ENCODE data around the gene RIMBP2.

RIMBP2 gene

GRCh38 chr12:130485291-130486145 is 230.6 kb downstream of the RIMBP2 start:
- no peak for DNase-seq (ENCODE audit: low read depth, low spot score)

GRCh38 chr12:130484221-130484620 is 231.9 kb downstream of the RIMBP2 start:
- DNase-seq (ENCODE audit: low read depth, low spot score), result no peak

- no peak for DNase-seq (ENCODE audit: low read depth, low spot score)
Measured at GRCh38 chr12:130483616-130484180, 232.4 kb downstream of the RIMBP2 start.

DNA sequence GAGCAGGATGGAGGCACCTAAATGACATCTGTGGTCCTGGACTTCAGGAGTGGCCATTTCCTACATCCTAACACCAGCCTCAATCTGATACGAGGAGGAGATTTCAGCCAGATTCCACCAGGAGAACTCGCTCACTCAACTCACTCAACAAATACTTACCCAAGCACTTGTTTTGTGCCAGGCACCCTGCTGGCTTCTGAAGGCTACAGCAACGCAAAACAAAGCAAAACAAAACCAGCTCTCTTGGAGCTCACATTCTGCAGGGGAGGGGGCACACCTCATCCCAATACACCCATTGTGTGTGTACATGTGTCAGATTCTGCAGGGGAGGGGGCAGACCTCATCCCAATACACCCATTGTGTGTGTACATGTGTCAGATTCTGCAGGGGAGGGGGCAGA is 233.7 kb downstream of the RIMBP2 start:
- no peak for DNase-seq (ENCODE audit: low read depth, low spot score)

DNA sequence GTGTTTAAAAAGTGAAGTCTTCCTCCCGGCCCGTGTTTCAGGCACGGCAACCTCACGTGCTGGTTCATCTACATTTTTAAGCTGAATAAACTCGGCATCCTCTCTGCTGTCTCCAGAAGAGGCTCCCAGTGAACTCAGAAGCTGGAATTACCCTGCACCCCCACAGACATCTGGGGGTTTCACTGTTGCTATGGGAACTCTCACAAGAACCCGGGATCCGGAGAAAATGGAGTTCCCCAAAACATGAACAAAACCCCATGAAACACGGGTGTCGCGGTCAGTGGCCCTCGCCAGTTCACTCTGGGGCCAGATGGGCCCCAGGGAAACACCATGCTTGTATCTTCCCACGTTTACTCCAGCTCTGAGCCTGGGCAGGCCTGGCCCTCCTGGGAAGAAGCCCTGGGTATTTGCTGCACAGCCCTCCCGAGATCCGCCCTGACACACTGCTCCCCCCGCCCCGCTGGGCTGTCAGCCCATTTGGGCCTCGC is 234.7 kb downstream of the RIMBP2 start:
- DNase-seq (ENCODE audit: low read depth, low spot score), result no peak

DNA sequence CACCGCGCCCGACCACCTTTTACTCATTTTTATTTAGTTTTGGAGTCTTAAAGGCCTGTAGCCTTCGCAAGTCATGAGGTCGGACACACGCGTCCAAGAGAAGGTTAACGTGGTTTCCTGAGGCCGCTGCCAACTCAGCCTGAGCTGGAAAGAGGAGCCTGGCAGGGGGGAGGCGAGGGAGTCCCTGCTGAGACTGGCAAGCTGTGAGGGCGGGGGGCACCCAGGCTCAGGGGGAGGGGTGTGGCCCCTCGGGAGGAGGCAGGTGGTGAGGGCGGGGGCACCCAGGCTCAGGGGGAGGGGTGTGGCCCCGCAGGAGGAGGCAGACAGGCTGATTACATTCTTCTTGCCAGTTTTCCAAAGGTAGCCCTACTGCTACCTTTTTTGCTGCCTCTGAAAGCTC is 235.2 kb downstream of the RIMBP2 start:
- DNase-seq (ENCODE audit: low read depth, low spot score), result no peak

- DNase-seq (ENCODE audit: low read depth, low spot score), result no peak
Measured at GRCh38 chr12:130480231-130480630, 235.9 kb downstream of the RIMBP2 start.

DNA sequence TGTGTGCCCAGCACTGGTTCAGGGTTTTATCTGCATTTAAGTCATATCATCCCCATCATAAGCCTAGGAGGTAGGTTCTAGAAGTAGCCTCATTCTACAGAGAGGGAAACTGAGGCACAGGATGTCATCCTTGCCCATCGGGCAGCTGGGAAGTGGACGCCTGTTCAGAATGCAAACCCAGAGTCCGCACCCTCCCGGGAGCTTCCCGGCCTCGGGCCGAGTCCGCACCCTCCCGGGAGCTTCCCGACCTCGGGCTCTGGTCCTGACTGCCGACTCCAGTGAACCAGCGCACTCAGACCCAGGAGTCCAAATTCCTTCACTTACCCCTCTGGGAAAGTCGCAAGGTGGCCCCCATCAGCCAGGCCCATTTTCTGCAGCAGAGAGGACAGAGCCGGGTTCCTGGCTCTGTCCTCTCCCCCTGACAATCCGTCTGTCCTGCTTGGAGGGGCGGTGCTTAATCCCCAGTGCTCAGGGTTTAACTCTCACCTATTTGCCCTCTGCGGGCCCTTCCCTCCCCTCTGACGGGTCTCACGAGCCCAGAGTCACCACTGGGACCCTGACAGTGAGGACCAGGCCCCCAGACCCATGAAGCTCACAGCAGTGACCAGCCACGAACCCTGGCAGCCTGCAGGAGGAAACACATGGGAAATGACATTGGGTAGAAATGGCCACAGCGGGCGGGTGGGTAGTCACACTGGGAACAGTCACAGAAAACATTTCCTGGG is 236.5 kb downstream of the RIMBP2 start:
- DNase-seq (ENCODE audit: low read depth, low spot score), result no peak

- no peak for DNase-seq (ENCODE audit: low read depth, low spot score)
Measured at GRCh38 chr12:130478786-130479185, 237.3 kb downstream of the RIMBP2 start.

GRCh38 chr12:130477701-130478100 is 238.4 kb downstream of the RIMBP2 start:
- no peak for DNase-seq (ENCODE audit: low read depth, low spot score)

DNA sequence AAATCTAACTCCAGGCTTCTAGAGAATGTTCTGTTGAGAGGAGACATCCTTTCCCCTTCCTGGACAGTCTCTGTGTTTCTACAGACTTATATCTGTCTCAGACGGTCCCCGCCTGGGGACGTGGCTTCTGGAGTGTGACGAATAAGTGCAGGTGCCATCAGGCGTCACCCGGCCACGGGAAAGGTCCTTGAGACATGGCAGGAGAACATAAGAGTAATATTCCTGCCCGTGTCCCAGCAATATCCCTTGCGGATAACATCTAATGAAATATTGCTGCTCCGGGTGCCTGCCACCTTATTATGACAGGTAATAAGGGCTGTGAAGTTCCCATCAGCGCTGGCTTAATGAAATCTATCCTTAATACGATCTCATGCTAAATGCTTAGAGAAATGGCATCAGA is 238.8 kb downstream of the RIMBP2 start:
- DNase-seq (ENCODE audit: low read depth, low spot score), result no peak

GRCh38 chr12:130476451-130477135 is 239.5 kb downstream of the RIMBP2 start:
- DNase-seq (ENCODE audit: low read depth, low spot score), result no peak

GRCh38 chr12:130474599-130475269 is 241.4 kb downstream of the RIMBP2 start:
- DNase-seq (ENCODE audit: low read depth, low spot score), result no peak

DNA sequence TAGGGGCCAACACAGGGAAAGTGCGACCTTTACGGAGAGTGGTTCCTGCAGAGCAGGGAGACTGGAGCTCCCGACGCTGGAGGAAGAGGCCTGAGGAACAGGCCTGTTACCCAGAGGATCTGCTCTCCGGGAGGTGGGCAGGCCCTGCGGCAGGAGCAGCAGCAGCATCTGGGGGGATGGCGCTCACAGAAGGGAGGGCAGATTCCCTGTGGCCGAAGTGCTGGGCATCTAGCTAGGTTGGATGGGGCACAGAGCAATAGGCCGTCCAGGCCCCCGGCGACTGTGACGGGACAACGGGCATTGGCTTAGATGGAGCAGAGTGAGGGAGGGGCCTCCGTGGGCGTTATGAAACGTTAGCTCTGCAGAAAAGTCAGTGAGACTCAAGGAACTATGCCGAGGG is 242.8 kb downstream of the RIMBP2 start:
- DNase-seq (ENCODE audit: low read depth, low spot score), result no peak

- no peak for DNase-seq (ENCODE audit: low read depth, low spot score)
Measured at GRCh38 chr12:130470969-130471368, 245.1 kb downstream of the RIMBP2 start.

DNA sequence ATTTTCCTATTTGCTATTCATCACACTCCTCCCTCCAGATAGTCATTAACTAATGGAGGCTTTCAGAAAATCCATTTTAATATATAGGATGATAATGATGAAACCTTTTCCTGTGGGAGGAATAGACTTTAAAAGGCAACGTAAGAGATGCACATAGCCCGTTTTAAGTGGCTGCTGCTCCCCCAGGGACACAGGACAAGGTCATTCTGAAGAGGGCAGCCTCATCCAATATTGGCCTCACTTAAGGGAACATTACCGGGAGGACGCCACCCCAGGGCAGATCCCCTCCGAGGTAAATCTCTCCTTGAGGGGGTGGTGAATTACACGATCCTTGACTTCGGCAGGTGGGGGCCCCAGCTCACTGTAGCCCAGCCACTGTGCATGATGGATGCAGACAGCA is 246.5 kb downstream of the RIMBP2 start:
- DNase-seq (ENCODE audit: low read depth, low spot score), result no peak

- DNase-seq (ENCODE audit: low read depth, low spot score), result no peak
Measured at GRCh38 chr12:130468700-130469245, 247.3 kb downstream of the RIMBP2 start.

- no peak for DNase-seq (ENCODE audit: low read depth, low spot score)
Measured at GRCh38 chr12:130468186-130468585, 247.9 kb downstream of the RIMBP2 start.

DNA sequence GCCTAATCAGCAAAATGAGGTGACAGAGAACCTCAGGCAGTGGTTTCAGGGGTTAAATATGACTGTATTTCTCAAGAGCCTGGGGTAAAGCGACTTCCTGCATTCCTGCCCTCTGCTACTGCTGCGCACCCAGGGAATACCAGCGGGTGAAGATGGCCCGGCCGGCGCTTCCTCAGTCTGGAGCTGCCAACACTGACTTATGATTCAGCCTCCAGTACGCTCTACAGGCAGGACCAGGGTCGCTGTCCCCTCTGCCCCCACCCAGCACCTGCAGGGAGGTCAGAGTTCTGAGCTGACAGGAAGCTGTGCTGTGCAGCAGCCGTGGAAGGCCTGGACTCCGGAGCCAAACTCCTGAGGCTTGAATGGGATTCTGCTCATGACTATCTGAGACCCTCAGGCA is 250.5 kb downstream of the RIMBP2 start:
- DNase-seq (ENCODE audit: low read depth, low spot score), result no peak

- no peak for DNase-seq (ENCODE audit: low read depth, low spot score)
Measured at GRCh38 chr12:130465046-130465445, 251.1 kb downstream of the RIMBP2 start.

Measured in astrocyte of the hippocampus (primary cell).